ENCODE measurements around the gene NSUN4.

DNA sequence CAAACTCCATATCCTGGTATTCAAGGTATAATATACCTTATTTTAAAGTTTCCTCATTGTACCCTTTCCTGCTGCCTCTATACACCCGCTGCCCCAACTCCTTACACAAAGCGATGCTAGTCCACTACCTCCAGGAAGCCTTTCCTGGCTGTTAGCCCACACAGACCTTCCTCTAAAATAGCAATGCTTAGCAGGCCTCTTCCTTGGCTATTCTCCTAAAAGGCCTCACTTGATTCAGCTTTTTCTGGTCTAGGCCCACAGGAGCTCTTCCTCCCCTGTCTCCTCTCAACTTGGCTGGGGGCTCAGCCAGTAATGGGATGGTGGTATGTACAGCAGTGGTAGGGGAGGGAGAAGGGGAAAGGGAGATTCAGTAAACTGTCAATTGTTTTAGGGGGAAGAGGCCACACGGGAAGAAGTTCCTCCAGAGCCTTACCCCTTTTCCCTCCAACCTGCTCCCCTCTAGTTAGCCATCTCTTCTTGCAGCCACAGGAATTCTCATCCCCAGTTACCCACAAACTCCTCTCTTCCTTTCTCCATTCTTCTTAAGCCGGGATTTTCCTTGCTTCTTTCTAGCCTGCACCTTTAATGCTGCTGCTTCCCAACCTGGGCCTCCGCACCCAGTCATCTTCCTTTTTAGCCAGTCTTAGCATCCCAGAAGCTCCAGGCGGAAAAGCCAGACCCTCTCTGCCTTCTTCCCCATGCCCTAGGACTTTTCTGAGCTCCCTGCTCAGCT is 39.8 kb upstream of the NSUN4 start:
- TF ChIP-seq POLR2AphosphoS5 (IDR thresholded peaks at IDR 0.05) (no peak), POLR2A (IDR thresholded peaks at IDR 0.05) (no peak)

All from gastroesophageal sphincter (tissue), 2 donors.